ENCODE data around the gene LRRC39. TPM values are rescaled to one million over a fixed set of nuclear protein-coding genes. Genes with fewer than 3 reads are reported as not detected.

Gene LRRC39
- total and polyA plus RNA-seq, 2 experiments from 2014 or later, result 0.21 TPM; not detected in 1

DNA sequence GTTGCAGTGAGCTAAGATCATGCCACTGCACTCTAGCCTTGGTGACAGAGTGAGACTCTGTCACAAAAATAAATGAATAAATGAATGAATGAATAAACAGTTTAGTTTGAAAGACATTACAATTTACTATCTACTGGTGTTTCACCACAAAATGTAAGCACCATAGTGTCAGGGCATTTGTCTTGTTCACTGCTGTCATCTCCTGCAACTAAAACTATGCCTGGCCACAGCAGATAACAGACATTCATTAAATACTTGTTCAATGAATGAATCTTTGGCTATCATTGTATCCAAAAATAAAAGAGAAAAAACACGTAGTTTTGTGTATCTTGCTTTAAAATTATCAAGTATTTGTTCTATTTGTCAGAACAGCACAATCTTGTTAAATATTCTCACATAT is 77.9 kb downstream of the LRRC39 start:
- no peaks in the 10 kb centered on the region for H3K27me3 ChIP-seq (replicated peaks; ENCODE audit: insufficient read depth)
- no peaks in the 10 kb centered on the region for H3K79me2 ChIP-seq (ENCODE audit: insufficient read depth)
- no peak overlapping the region for H3K27ac ChIP-seq
- no peaks in the 10 kb centered on the region for H3K9me3 ChIP-seq (ENCODE audit: low read depth)
- no peak overlapping the region for H3K9ac ChIP-seq
- peaks cover 4% of the 10 kb centered on the region; the same call in 1 of the 2 replicates for H3F3A ChIP-seq (ENCODE audit: insufficient read depth)
- WGBS, 2 experiments (ENCODE audit: low coverage in 1 of 2, low lambda C conversion rate in 2 of 2, missing lambda C conversion rate in 2 of 2), result 4 to 12% methylated on average over 1 of the region's 1 CpG
- no peaks in the 10 kb centered on the region for H3K9me2 ChIP-seq (ENCODE audit: insufficient read depth)
- H3K4me2 ChIP-seq (ENCODE audit: unreplicated experiment), result peak overlapping the region; percentile 11
- no peaks in the 10 kb centered on the region for H4K20me1 ChIP-seq (ENCODE audit: insufficient read depth)
- H2AFZ ChIP-seq, result peak overlapping the region; percentile 52
- H3K4me1 ChIP-seq (ENCODE audit: insufficient read depth), result peaks cover 10% of the 10 kb centered on the region
- no peaks in the 10 kb centered on the region; the same call in 1 of the 2 replicates for H3K36me3 ChIP-seq (ENCODE audit: low read depth)
- DNase-seq, result peak; percentile 36
- TF ChIP-seq EZH2 (IDR thresholded peaks at IDR 0.05; ENCODE audit: insufficient read depth, poor library complexity, severe bottlenecking) (no peak), EZH2phosphoT487 (IDR thresholded peaks at IDR 0.05; ENCODE audit: insufficient read depth, low read depth) (no peak)
- H3K4me3 ChIP-seq, result 0 out of 2 replicates have a peak overlapping the region, but pooled peaks have one; percentile 4
- in situ Hi-C loops (cut with MboI), result no loop called here

Small RNAs within 50 kb of the gene (small RNA-seq; reads per million reads assigned to genes)
- gene AC093019.1 (ENCODE audit: low read depth, low replicate concordance), result 0.43 reads per million
- not detected for gene RPL23AP90 (ENCODE audit: low read depth, low replicate concordance)

Other genes with a start within 250 kb of the LRRC39 start
- 35.7 and 46.0 TPM in 2 replicates for gene SLC35A3, start 208.3 kb downstream of the LRRC39 start, total RNA-seq (2014; rRNA removed; shearing (Covaris generic))
- gene SLC35A3, start 208.3 kb downstream of the LRRC39 start, polyA plus RNA-seq (2016; fragmentation: Nextera tagmentation; extraction: Ambion mirVana), result 30.7 and 31.1 TPM in 2 replicates
- gene SASS6, start 45.3 kb downstream of the LRRC39 start, total RNA-seq (2014; rRNA removed; shearing (Covaris generic)), result 2.3 and 7.6 TPM in 2 replicates
- 1.6 and 2.4 TPM in 2 replicates for gene SASS6, start 45.3 kb downstream of the LRRC39 start, polyA plus RNA-seq (2016; fragmentation: Nextera tagmentation; extraction: Ambion mirVana)
- gene TRMT13, start 45.1 kb downstream of the LRRC39 start, total RNA-seq (2014; rRNA removed; shearing (Covaris generic)), result 14.2 and 19.9 TPM in 2 replicates
- 10.5 and 11.4 TPM in 2 replicates for gene TRMT13, start 45.1 kb downstream of the LRRC39 start, polyA plus RNA-seq (2016; fragmentation: Nextera tagmentation; extraction: Ambion mirVana)
- 4.2 and 5.3 TPM in 2 replicates for gene DBT, start 71.6 kb upstream of the LRRC39 start, total RNA-seq (2014; rRNA removed; shearing (Covaris generic))
- gene DBT, start 71.6 kb upstream of the LRRC39 start, polyA plus RNA-seq (2016; fragmentation: Nextera tagmentation; extraction: Ambion mirVana), result 6.4 and 7.4 TPM in 2 replicates
- 42.7 and 66.4 TPM in 2 replicates for gene RTCA, start 88.0 kb upstream of the LRRC39 start, total RNA-seq (2014; rRNA removed; shearing (Covaris generic))
- 55.1 and 56.7 TPM in 2 replicates for gene RTCA, start 88.0 kb upstream of the LRRC39 start, polyA plus RNA-seq (2016; fragmentation: Nextera tagmentation; extraction: Ambion mirVana)
- 1.5 and 5.6 TPM in 2 replicates for gene CDC14A, start 174.2 kb upstream of the LRRC39 start, total RNA-seq (2014; rRNA removed; shearing (Covaris generic))
- gene CDC14A, start 174.2 kb upstream of the LRRC39 start, polyA plus RNA-seq (2016; fragmentation: Nextera tagmentation; extraction: Ambion mirVana), result 1.5 and 1.8 TPM in 2 replicates

All from GM23248 (cell line).